ENCODE results near the gene SPA17. TPM values are rescaled to one million over a fixed set of nuclear protein-coding genes. Genes with fewer than 3 reads are reported as not detected.

Gene SPA17
- total RNA-seq, 4 donors from 2014 or later, result 0.38 to 2.0 (median 0.44) TPM; not detected in 1

DNA sequence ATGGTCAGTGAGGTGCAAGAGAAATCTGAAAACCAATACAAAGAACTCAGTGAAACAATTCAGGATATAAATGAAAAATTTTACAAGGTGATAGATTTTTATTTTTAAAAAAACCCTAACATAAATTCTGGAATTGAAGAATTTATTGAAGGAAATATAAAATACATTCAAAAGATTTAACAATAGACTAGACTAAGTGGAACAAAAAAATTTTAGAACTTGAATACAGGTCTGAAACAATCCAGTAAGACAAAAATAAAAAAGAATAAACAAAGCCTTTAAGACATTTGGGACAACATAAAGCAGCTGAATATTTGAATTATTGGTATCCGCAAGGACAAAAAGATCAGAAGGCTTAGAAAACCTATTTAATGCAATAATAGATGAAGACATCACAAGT, 8.7 kb downstream of the SPA17 start:
- intact Hi-C loops (cut with DNase I; ENCODE audit: low total_unique reads), result no loop called here

DNA sequence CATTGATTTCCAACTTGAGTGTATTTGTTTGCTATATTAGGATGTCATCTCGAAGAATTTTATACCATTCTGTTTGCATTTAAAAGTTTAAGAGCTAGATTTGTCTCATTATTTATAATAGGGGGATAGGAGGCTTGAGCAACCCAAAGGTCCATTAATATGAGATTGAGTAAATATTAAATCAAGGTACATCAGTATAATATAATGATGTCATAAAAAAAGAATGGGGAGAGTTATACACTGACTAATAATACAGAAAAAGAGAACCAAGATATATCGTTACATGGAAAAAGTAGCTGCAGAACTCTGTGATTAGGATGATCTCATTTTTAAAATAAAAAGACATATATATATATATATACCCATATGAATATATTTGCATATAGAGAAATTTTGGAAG, 19.4 kb downstream of the SPA17 start:
- in situ Hi-C loops (cut with MboI; ENCODE audit: low sequenced_read_pairs in 4 of 4), result no loop called here

More for the DNA sequence above, 8.7 kb downstream of the SPA17 start:
- Histone ChIP-seq H3K9me3 (no peaks in the 10 kb centered on the region), H3K4me1 (no peaks in the 10 kb centered on the region), H3K36me3 (no peaks in the 10 kb centered on the region), H3K27ac (no peak overlapping the region), H3K27me3 (peaks cover 0 to 3% (median 0%) of the 10 kb centered on the region in 3 donors), H3K4me3 (no peak overlapping the region)
- in situ Hi-C loops (cut with MboI; ENCODE audit: low sequenced_read_pairs in 4 of 4), result no loop called here
- DNase-seq (no peak), ATAC-seq (no peak)
- TF ChIP-seq, protein P1, sequence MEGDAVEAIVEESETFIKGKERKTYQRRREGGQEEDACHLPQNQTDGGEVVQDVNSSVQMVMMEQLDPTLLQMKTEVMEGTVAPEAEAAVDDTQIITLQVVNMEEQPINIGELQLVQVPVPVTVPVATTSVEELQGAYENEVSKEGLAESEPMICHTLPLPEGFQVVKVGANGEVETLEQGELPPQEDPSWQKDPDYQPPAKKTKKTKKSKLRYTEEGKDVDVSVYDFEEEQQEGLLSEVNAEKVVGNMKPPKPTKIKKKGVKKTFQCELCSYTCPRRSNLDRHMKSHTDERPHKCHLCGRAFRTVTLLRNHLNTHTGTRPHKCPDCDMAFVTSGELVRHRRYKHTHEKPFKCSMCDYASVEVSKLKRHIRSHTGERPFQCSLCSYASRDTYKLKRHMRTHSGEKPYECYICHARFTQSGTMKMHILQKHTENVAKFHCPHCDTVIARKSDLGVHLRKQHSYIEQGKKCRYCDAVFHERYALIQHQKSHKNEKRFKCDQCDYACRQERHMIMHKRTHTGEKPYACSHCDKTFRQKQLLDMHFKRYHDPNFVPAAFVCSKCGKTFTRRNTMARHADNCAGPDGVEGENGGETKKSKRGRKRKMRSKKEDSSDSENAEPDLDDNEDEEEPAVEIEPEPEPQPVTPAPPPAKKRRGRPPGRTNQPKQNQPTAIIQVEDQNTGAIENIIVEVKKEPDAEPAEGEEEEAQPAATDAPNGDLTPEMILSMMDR (IDR thresholded peaks at IDR 0.05 in 4 of 5, conservative IDR thresholded peaks at IDR 0.05 in 1 of 5), result no peak
- TF ChIP-seq POLR2A (IDR thresholded peaks at IDR 0.05), result no peak

DNA sequence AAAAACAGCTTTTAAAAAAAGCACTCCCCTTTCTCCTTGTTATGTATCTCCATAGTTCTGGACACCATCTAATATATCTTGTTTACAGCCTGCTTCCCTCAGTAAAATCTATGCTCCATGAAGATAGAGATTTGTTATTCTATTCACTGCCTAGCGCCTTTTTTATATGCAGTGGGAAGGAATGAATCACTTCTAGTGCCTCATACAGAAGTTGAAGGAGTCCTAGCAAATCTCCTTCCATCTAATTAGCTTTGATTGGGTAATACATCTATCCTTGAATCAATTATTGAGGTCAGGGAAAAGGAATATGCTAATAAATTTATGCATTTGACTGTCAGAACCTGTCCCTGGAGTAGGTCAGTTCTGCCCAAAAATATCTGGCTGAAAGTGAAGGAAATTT, 25.8 kb downstream of the SPA17 start:
- in situ Hi-C loops (cut with MboI; ENCODE audit: low sequenced_read_pairs in 4 of 4) (no loop called here), intact Hi-C loops (cut with DNase I; ENCODE audit: low total_unique reads) (no loop called here)
- no peak for TF ChIP-seq POLR2A (IDR thresholded peaks at IDR 0.05)
- TF ChIP-seq, protein P1 (IDR thresholded peaks at IDR 0.05 in 4 of 5, conservative IDR thresholded peaks at IDR 0.05 in 1 of 5), result no peak
- ATAC-seq (no peak), DNase-seq (no peak)
- Histone ChIP-seq H3K36me3 (no peaks in the 10 kb centered on the region), H3K4me3 (no peak overlapping the region), H3K27ac (no peak overlapping the region), H3K4me1 (no peaks in the 10 kb centered on the region), H3K9me3 (no peaks in the 10 kb centered on the region), H3K27me3 (peaks cover 0 to 5% (median 0%) of the 10 kb centered on the region in 3 donors)

More for the DNA sequence above, 19.4 kb downstream of the SPA17 start:
- no peak overlapping the region for H3K27ac ChIP-seq
- TF ChIP-seq POLR2A (IDR thresholded peaks at IDR 0.05), result no peak
- TF ChIP-seq, protein P1 (IDR thresholded peaks at IDR 0.05 in 4 of 5, conservative IDR thresholded peaks at IDR 0.05 in 1 of 5), result no peak
- no peak overlapping the region for H3K4me3 ChIP-seq
- no peaks in the 10 kb centered on the region for H3K27me3 ChIP-seq
- H3K9me3 ChIP-seq, result no peaks in the 10 kb centered on the region
- no peaks in the 10 kb centered on the region for H3K4me1 ChIP-seq
- DNase-seq (no peak), ATAC-seq (no peak)
- no peaks in the 10 kb centered on the region for H3K36me3 ChIP-seq
- intact Hi-C loops (cut with DNase I; ENCODE audit: low total_unique reads), result no loop called here

DNA sequence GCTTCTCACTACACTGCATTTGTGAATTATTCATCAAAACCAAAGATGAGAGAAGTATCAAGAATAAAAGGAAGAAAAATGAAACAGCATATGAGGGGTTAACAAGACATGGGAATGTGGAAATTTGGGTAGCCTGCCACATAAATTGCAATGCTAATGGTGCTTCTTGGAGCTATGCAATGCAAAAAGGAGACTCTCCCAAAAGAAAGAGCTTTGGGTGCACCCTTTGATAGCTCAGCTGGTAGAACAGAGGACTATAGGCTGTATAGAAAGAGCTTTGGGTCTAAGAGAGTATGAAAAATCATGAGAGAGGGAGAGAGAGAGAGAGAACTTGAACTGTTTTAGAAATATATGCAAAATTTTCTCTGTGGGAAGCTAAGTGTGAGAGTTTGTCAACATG, 26.3 kb downstream of the SPA17 start:
- no peak overlapping the region for H3K27ac ChIP-seq
- peaks cover 0 to 5% (median 0%) of the 10 kb centered on the region in 3 donors for H3K27me3 ChIP-seq
- no peaks in the 10 kb centered on the region for H3K4me1 ChIP-seq
- in situ Hi-C loops (cut with MboI; ENCODE audit: low sequenced_read_pairs in 4 of 4) (no loop called here), intact Hi-C loops (cut with DNase I; ENCODE audit: low total_unique reads) (no loop called here)
- no peaks in the 10 kb centered on the region for H3K36me3 ChIP-seq
- ATAC-seq (no peak), DNase-seq (no peak)
- TF ChIP-seq, protein P1 (IDR thresholded peaks at IDR 0.05 in 4 of 5, conservative IDR thresholded peaks at IDR 0.05 in 1 of 5), result no peak
- TF ChIP-seq POLR2A (IDR thresholded peaks at IDR 0.05), result no peak
- H3K4me3 ChIP-seq, result no peak overlapping the region
- H3K9me3 ChIP-seq, result no peaks in the 10 kb centered on the region

DNA sequence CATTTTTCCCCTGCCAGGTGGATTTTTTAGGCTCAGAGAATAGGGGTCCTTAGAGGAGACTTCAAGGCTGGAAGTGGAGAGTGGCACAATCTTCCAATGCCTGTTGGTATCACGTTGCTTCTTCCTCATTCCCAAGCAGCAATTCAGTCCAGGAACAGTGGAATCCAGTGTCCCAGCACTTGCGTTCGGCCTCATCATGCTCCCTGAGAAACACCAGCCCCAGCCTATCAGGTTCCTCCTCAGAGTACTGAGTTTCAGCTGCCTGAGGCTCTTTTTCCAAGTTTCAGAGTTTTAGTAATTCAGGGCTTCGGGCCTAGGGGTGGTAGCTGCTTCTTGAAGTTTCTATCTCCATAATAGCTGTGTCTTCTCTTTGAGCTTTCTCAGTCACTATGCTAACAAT, 34.1 kb downstream of the SPA17 start:
- DNase-seq (no peak), ATAC-seq (no peak)
- in situ Hi-C loops (cut with MboI; ENCODE audit: low sequenced_read_pairs in 4 of 4) (no loop called here), intact Hi-C loops (cut with DNase I; ENCODE audit: low total_unique reads) (no loop called here)
- H3K4me3 ChIP-seq, result no peak overlapping the region
- no peak overlapping the region for H3K27ac ChIP-seq
- H3K4me1 ChIP-seq, result no peaks in the 10 kb centered on the region
- TF ChIP-seq, protein P1 (IDR thresholded peaks at IDR 0.05 in 4 of 5, conservative IDR thresholded peaks at IDR 0.05 in 1 of 5), result no peak
- TF ChIP-seq POLR2A (IDR thresholded peaks at IDR 0.05), result no peak
- H3K36me3 ChIP-seq, result no peaks in the 10 kb centered on the region
- no peaks in the 10 kb centered on the region for H3K9me3 ChIP-seq
- H3K27me3 ChIP-seq, result peaks cover 0 to 2% (median 0%) of the 10 kb centered on the region in 3 donors

Data from gastrocnemius medialis (tissue), 4 donors.